GM23248 (cell line): Measurements from ENCODE around the gene DSEL. TPM values are rescaled to one million over a fixed set of nuclear protein-coding genes. Genes with fewer than 3 reads are reported as not detected.

Experiments used
- DNase-seq: peaks from one replicate; pipeline ENCODE4 v3.0.0-alpha.2; 2015
- H2AFZ ChIP-seq: fragments of 200-600 bp; sonication (generic); 2 replicates; pipeline ENCODE4 v1.6.1; 2016; ENCODE audit warnings: antibody characterized with exemption
- H3F3A ChIP-seq: fragments of 200-600 bp; sonication (generic); 2 replicates; pipeline ENCODE4 v1.6.1; 2016; ENCODE audit warnings: mild to moderate bottlenecking, antibody characterized with exemption, mixed run types; ENCODE audit not compliant: insufficient read depth
- H3K27ac ChIP-seq: fragments of 200-600 bp; sonication (generic); 2 replicates; pipeline ENCODE4 v1.5.1; 2016; ENCODE audit warnings: mild to moderate bottlenecking
- H3K27me3 ChIP-seq: fragments of 200-600 bp; sonication (generic); replicated peaks from 2 replicates; pipeline ENCODE4 v1.6.1; 2016; ENCODE audit warnings: mild to moderate bottlenecking; ENCODE audit not compliant: insufficient read depth
- H3K36me3 ChIP-seq: fragments of 200-600 bp; sonication (generic); 2 replicates; pipeline ENCODE4 v1.6.1; 2016; ENCODE audit warnings: low read depth, mild to moderate bottlenecking
- H3K4me1 ChIP-seq: fragments of 200-600 bp; sonication (generic); 2 replicates; pipeline ENCODE4 v1.6.1; 2016; ENCODE audit warnings: mild to moderate bottlenecking; ENCODE audit not compliant: insufficient read depth
- H3K4me2 ChIP-seq: fragments of 200-600 bp; sonication (generic); one replicate; pipeline ENCODE4 v1.6.1; 2016; ENCODE audit warnings: mild to moderate bottlenecking; ENCODE audit not compliant: unreplicated experiment
- H3K4me3 ChIP-seq: fragments of 200-600 bp; sonication (generic); 2 replicates; pipeline ENCODE4 v1.5.1; 2016; ENCODE audit warnings: mild to moderate bottlenecking
- H3K79me2 ChIP-seq: fragments of 200-600 bp; sonication (generic); 2 replicates; pipeline ENCODE4 v1.6.1; 2016; ENCODE audit warnings: mild to moderate bottlenecking; ENCODE audit not compliant: insufficient read depth
- H3K9ac ChIP-seq: fragments of 200-600 bp; sonication (generic); 2 replicates; pipeline ENCODE4 v1.6.1; 2016; ENCODE audit warnings: mild to moderate bottlenecking
- H3K9me2 ChIP-seq: fragments of 200-600 bp; sonication (generic); 2 replicates; pipeline ENCODE4 v1.6.1; 2016; ENCODE audit warnings: mixed run types, mild to moderate bottlenecking, moderate library complexity; ENCODE audit not compliant: insufficient read depth
- H3K9me3 ChIP-seq: fragments of 200-600 bp; sonication (generic); one replicate; pipeline ENCODE4 v1.6.1; 2017; ENCODE audit warnings: low read depth
- H4K20me1 ChIP-seq: fragments of 200-600 bp; sonication (generic); 2 replicates; pipeline ENCODE4 v1.6.0; 2016; ENCODE audit not compliant: insufficient read depth
- EZH2 ChIP-seq: fragments of 200-600 bp; sonication (generic); IDR thresholded peaks from 2 replicates; pipeline ENCODE4 v1.6.1; 2018; ENCODE audit warnings: antibody characterized with exemption, mild to moderate bottlenecking; ENCODE audit not compliant: insufficient read depth, poor library complexity, severe bottlenecking
- EZH2phosphoT487 ChIP-seq: fragments of 200-600 bp; sonication (generic); IDR thresholded peaks from 2 replicates; pipeline ENCODE4 v1.6.1; 2018; ENCODE audit warnings: antibody characterized with exemption, moderate library complexity, mild to moderate bottlenecking, low read depth; ENCODE audit not compliant: insufficient read depth
- WGBS, 2 experiments: methylation state at CpG; one replicate each; pipeline ENCODE4 v1.1.6; 2015 to 2017; ENCODE audit warnings: low lambda C conversion rate in 2 of 2, low coverage in 1 of 2; ENCODE audit errors: missing lambda C conversion rate in 2 of 2; 5-methylcytosine and 5-hydroxymethylcytosine counted together
- in situ Hi-C: fragments of 300-500 bp; cut with MboI; formaldehyde crosslinking; loops from 2 replicates; pipeline ENCODE4 v1.15.0; 2020
- polyA plus RNA-seq: library from polyadenylated mRNA; unstranded; fragments of >200 nt; fragmentation: Nextera tagmentation; extraction: Ambion mirVana; gene quantifications from 2 replicates; pipeline ENCODE4 v1.2.1, GENCODE V29; 2016
- total RNA-seq: library from RNA; depleted of rRNA; stranded (reverse); fragments of >200 nt; shearing (Covaris generic); gene quantifications from 2 replicates; pipeline ENCODE4 v1.2.3, GENCODE V29; 2014

Gene DSEL
- total and polyA plus RNA-seq, 2 experiments from 2014 or later = 36.8 to 132 TPM

DNA sequence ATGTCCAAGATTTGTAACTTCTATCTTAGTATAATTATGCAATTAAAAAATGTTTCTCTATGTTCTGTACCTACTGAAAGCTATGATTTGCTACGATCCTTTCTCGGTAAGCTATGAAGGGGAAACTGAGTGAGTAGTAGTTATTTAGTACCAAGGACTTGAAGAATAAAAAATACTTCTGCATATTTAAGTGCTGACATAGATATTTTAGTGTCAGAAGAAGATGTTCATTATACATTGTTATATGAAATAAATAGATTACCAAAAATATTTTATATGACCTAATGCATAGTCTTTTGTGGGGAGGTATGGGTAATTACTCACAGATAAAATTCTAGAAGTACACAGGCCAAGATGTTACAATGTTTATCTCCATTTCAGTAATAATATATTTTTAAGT lies 39.0 kb downstream of the DSEL start:
- Histone ChIP-seq H3K79me2 (no peaks in the 10 kb centered on the region), H3K27ac (no peak overlapping the region), H3K27me3 (no peaks in the 10 kb centered on the region), H3K4me2 (no peak overlapping the region), H3F3A (no peaks in the 10 kb centered on the region), H3K9me2 (no peaks in the 10 kb centered on the region; the same call in 1 of the 2 replicates), H4K20me1 (no peaks in the 10 kb centered on the region), H3K4me1 (no peaks in the 10 kb centered on the region), H3K4me3 (no peak overlapping the region), H3K36me3 (no peaks in the 10 kb centered on the region), H3K9me3 (no peaks in the 10 kb centered on the region), H3K9ac (no peak overlapping the region), H2AFZ (no peak overlapping the region)
- TF ChIP-seq EZH2 (no peak), EZH2phosphoT487 (no peak)
- in situ Hi-C loops = no loop called here
- no peak for DNase-seq
- 69 to 71% methylated on average over 2 of the region's 2 CpGs for WGBS, 2 experiments

DNA sequence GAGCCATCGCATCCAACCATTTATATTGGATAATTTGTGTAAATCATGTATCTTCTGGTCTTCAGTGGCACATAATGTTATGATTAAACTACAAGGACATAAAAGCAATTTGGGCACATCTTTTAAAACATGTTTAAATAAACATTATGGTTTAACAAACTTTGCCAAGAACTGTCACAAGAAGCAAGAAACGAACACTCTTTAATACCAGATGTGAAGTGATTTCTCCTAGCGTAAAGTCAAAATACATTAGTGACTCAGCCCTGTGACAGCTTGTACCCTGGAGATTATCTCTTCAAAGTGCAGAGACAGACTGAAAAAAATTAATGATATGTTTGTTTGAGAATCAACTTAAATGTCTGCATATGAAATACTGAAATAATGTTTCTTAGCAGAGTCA lies 39.9 kb downstream of the DSEL start:
- Histone ChIP-seq H3K27ac (no peak overlapping the region), H4K20me1 (no peaks in the 10 kb centered on the region), H3K4me3 (no peak overlapping the region), H3K4me2 (no peak overlapping the region), H3K9ac (no peak overlapping the region), H3K4me1 (no peaks in the 10 kb centered on the region), H3K9me2 (no peaks in the 10 kb centered on the region), H3K9me3 (no peaks in the 10 kb centered on the region), H3K79me2 (no peaks in the 10 kb centered on the region), H3K36me3 (no peaks in the 10 kb centered on the region), H3F3A (no peaks in the 10 kb centered on the region), H2AFZ (no peak overlapping the region), H3K27me3 (no peaks in the 10 kb centered on the region)
- no peak for DNase-seq
- TF ChIP-seq EZH2 (no peak), EZH2phosphoT487 (no peak)
- in situ Hi-C loops = no loop called here
- WGBS, 2 experiments = 68 to 74% methylated on average over 3 of the region's 3 CpGs

DNA sequence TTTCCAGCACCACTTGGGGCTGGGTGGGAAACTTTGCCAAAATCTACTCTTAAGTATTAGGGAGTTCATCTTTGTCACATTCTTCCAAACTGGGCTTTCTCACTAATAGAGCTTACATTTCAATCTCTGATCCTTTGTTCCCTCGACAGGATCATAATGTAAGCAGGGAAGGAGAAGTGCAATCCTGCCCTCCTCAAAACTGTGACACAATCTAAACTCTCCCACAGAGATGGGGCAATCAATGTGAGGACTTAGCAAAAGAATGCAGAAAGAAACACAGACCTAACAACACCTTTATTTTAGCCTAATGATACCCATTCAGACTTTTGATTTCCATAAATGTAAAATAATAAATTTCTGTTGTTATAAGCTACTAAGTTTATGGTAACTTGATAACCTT lies 40.8 kb downstream of the DSEL start:
- TF ChIP-seq EZH2phosphoT487 (no peak), EZH2 (no peak)
- in situ Hi-C loops = no loop called here
- peak; percentile 36 for DNase-seq
- no peak overlapping the region for H3K27ac ChIP-seq
- H3K9me3 ChIP-seq = no peaks in the 10 kb centered on the region
- H3K9ac ChIP-seq = no peak overlapping the region
- H3K36me3 ChIP-seq = no peaks in the 10 kb centered on the region
- H3K4me3 ChIP-seq = no peak overlapping the region
- H3K4me2 ChIP-seq = no peak overlapping the region
- 88 to 89% methylated on average over 1 of the region's 1 CpG for WGBS, 2 experiments
- no peaks in the 10 kb centered on the region for H3K9me2 ChIP-seq
- H2AFZ ChIP-seq = no peak overlapping the region
- H3F3A ChIP-seq = no peaks in the 10 kb centered on the region
- H3K79me2 ChIP-seq = no peaks in the 10 kb centered on the region
- H3K27me3 ChIP-seq = no peaks in the 10 kb centered on the region
- no peaks in the 10 kb centered on the region for H4K20me1 ChIP-seq
- no peaks in the 10 kb centered on the region for H3K4me1 ChIP-seq

DNA sequence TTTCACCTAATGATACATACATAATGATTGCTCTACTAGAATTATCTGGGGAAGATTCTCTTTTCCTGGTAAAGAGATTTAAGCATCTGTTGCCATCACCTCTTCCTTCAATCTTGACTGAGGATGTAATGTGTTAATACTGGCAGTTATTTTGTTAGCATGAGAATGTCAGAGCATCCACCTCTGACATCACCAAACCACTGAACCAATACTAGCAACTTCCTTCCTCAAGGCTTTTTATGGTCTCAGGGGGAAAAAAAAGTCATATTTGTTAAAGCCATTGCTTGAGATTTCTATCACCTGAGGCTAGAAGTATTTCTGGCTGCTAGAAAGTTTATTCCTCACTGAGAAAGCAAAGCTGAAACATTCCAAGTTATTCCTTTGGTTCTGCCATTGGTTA lies 48.5 kb downstream of the DSEL start:
- Histone ChIP-seq H3K4me2 (no peak overlapping the region), H3F3A (no peaks in the 10 kb centered on the region), H3K27ac (no peak overlapping the region), H3K4me1 (no peaks in the 10 kb centered on the region), H3K9me3 (no peaks in the 10 kb centered on the region), H4K20me1 (no peaks in the 10 kb centered on the region), H3K27me3 (no peaks in the 10 kb centered on the region), H3K79me2 (no peaks in the 10 kb centered on the region), H3K9ac (no peak overlapping the region), H2AFZ (no peak overlapping the region), H3K4me3 (no peak overlapping the region), H3K36me3 (peaks cover 6% of the 10 kb centered on the region; the same call in 1 of the 2 replicates), H3K9me2 (no peaks in the 10 kb centered on the region)
- TF ChIP-seq EZH2 (no peak), EZH2phosphoT487 (no peak)
- DNase-seq = no peak
- in situ Hi-C loops = no loop called here

DNA sequence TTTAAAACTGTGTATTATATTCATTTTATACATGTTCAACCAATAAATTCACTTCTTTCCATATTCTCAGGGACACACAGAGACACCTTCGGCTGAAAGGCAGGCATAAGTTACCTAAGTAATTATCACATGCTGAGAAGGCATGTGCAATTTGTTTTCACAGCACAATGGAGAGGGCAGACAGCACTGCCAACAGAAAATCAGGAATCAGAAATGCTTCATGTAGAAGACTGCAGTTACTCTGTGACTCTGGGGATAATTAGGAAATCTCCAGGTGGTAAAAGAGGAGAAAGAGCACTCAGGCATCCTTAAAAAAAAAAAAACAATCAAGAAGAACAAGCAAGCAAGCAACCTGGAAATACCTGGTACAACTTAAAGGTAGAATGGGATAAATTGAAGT lies 49.3 kb downstream of the DSEL start:
- TF ChIP-seq EZH2 (no peak), EZH2phosphoT487 (no peak)
- no peak overlapping the region for H3K4me2 ChIP-seq
- no peak overlapping the region for H2AFZ ChIP-seq
- H3K36me3 ChIP-seq = peaks cover 6% of the 10 kb centered on the region; the same call in 1 of the 2 replicates
- 93 to 97% methylated on average over 1 of the region's 1 CpG for WGBS, 2 experiments
- H3K4me3 ChIP-seq = no peak overlapping the region
- no peaks in the 10 kb centered on the region for H3K9me2 ChIP-seq
- H3K9ac ChIP-seq = no peak overlapping the region
- no peaks in the 10 kb centered on the region for H3K9me3 ChIP-seq
- in situ Hi-C loops = no loop called here
- no peaks in the 10 kb centered on the region for H4K20me1 ChIP-seq
- H3K79me2 ChIP-seq = no peaks in the 10 kb centered on the region
- H3K27ac ChIP-seq = no peak overlapping the region
- DNase-seq = no peak
- H3F3A ChIP-seq = no peaks in the 10 kb centered on the region
- H3K27me3 ChIP-seq = no peaks in the 10 kb centered on the region
- H3K4me1 ChIP-seq = no peaks in the 10 kb centered on the region
